Bronchial epithelial cell (primary cell): ENCODE results near the gene RNF224. TPM values are rescaled to one million over a fixed set of nuclear protein-coding genes. Genes with fewer than 3 reads are reported as not detected.

Experiments
- DNase-seq: peaks from one replicate; pipeline ENCODE4 v3.0.0-alpha.2; 2010; ENCODE audit warnings: low read depth
- FAIRE-seq: peaks from 2 replicates; lab custom pipeline; 2011; peaks lifted over from hg19 to GRCh38; lab: Jason Lieb, UNC
- H3K27me3 ChIP-seq: 2 replicates; pipeline ENCODE4 v1.5.1; 2011; ENCODE audit warnings: low read length; ENCODE audit not compliant: control insufficient read depth, insufficient read depth
- H3K36me3 ChIP-seq: 2 replicates; pipeline ENCODE4 v1.5.1; 2011; ENCODE audit warnings: low read length; ENCODE audit not compliant: control insufficient read depth, insufficient read depth
- H3K4me3 ChIP-seq: 2 replicates; pipeline ENCODE4 v1.5.1; 2011; ENCODE audit warnings: mild to moderate bottlenecking, low read depth, low read length, control low read depth
- CTCF ChIP-seq: IDR thresholded peaks from 2 replicates; pipeline ENCODE4 v1.5.1; 2011; ENCODE audit warnings: mild to moderate bottlenecking, moderate library complexity, low read length, control low read depth, inconsistent platforms; ENCODE audit not compliant: insufficient read depth, severe bottlenecking
- total RNA-seq: library from RNA; depleted of rRNA; stranded (reverse); fragments of >200 nt; gene quantifications from 2 replicates; pipeline ENCODE4 v1.2.1, GENCODE V29; 2014

The RNF224 gene
- total RNA-seq, 1 donor from 2014 or later: under 0.01 TPM

DNA sequence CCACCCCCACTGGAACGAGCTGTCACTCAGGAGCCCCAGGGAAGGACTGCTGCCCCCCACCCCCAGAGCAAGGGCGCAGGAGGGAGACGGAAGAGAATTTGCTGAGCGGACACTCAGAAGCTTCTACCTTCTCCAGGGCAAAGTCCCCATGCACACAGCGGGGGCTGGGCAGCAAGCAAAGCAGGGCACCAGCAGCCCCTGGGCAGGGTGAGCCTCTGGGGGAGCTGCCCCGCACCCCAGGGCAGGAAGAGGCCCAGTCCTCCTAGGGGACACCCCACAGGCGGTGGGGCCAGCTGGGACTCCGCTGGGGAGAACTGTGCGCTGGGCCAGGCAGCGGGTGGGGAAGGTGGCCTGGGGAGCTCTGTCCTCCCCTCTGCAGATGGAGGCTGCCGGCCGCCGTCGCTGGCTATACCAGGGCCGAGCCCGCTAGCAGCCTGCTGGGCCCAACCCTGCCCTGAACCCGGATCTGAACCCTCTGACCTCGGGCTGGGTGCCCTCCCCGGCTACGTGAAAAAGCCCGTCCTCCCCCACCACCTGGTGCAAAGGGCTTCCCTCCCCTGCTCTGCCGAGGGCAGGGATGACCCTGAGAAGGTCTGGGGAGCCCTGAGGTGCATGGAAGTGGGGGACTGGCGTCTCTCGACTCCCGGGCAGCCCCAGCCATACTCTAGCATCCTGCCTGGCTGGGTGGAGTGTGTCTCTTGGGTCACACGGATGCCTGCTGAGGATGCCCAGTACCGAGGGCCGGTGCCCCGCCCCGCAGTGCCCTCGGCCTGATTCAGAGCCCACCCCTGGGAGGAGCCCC lies 2.8 kb downstream of the RNF224 start:
- DNase-seq: no peak
- no peak overlapping the region for H3K4me3 ChIP-seq
- peaks cover 2% of the 10 kb centered on the region for H3K27me3 ChIP-seq
- H3K36me3 ChIP-seq: no peaks in the 10 kb centered on the region
- TF ChIP-seq CTCF: no peak
- FAIRE-seq: no peak

DNA sequence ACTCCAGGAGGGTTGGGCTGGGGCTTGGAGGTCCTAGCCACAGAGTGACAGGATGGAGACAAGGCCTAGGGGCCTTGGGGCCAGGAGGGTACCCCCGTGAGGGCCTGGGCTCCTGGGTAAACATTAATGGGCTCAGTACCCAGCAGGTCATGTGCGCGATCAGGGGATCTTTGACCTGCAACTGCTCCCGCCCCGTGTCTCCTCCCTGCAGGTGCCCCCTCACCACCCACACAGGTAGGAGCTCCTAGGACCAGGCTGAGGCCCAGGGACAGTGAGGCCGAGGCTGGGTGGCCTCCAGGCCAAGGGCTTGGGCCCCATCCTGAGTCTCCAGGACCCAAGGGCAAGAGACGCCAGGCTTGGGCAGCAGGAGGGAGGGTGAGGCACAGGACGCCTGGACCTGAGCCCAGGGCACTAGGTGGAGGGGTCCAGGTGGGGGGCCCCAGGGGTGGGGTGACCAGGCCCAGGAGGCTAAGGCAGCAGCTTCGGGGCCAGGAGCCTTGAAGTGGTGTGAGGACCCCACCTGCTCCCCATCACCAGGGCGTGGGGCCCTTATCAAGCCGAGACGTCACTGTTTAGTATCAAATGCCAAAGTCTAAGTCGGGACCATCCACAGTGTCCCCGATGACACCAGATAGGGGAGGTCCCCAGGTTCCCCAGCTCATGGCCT lies 3.5 kb downstream of the RNF224 start, which contains the start of gene SLC34A3:
Gene SLC34A3 (plus strand): TSS at position 197 of the 667 bp plus-strand sequence. CDS start 802 bp downstream, outside the sequence.
- Histone ChIP-seq H3K36me3 (no peaks in the 10 kb centered on the region), H3K27me3 (peaks cover 2% of the 10 kb centered on the region), H3K4me3 (no peak within 1 kb of the TSS)
- DNase-seq (no peak), FAIRE-seq (no peak)
- no peak for TF ChIP-seq CTCF

DNA sequence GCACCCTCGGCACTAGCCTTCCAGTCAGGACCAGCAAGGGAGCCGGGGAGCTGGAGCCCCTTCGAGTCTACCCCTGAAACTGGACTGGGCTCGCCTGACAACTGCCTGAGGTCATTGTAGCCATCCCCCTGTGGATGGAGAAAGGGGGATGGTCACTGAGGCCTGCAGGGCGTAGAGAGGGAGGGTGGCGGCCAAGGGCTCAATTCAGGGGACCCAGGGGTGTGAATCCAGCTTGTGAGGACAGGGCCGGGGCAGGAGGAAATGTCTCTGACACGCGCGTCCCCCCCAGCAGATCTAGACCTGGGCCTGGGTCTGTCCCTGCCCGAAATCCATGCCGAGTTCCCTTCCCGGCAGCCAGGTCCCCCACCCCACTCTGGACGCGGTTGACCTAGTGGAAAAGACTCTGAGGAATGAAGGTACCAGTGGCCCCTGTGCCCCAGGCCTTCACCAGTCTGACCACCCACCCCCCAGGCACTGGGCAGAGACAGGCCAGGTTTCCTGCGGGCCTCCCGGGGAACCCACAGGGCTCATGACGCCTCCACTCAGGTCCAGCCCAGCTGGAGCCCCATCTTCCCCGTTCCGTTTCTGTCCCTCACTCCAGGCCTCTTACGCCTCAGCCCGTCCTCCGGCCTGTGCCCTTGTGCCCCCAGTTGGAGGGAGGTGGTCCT lies 4.2 kb downstream of the RNF224 start:
- no peak for DNase-seq
- no peaks in the 10 kb centered on the region for H3K36me3 ChIP-seq
- peaks cover 2% of the 10 kb centered on the region for H3K27me3 ChIP-seq
- TF ChIP-seq CTCF: no peak
- FAIRE-seq: no peak
- H3K4me3 ChIP-seq: no peak overlapping the region

GRCh38 chr9:137232101-137232500 lies 4.8 kb downstream of the RNF224 start:
- no peak overlapping the region for H3K4me3 ChIP-seq
- no peak for FAIRE-seq
- TF ChIP-seq CTCF: no peak
- no peak for DNase-seq
- H3K36me3 ChIP-seq: no peaks in the 10 kb centered on the region
- H3K27me3 ChIP-seq: peaks cover 2% of the 10 kb centered on the region

DNA sequence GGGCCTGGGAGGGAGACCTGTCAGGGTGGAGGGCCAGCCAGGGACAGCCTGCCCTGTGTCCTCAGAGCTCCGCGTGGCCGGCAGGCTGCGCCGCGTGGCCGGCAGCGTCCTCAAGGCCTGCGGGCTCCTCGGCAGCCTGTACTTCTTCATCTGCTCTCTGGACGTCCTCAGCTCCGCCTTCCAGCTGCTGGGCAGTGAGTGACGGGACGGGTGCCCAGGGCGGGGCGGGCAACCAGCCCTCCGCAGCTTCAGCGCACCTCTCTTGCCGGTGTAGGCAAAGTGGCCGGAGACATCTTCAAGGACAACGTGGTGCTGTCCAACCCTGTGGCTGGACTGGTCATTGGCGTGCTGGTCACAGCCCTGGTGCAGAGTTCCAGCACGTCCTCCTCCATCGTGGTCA lies 5.2 kb downstream of the RNF224 start:
- no peak for FAIRE-seq
- peaks cover 2% of the 10 kb centered on the region for H3K27me3 ChIP-seq
- no peak for DNase-seq
- no peak for TF ChIP-seq CTCF
- H3K4me3 ChIP-seq: no peak overlapping the region
- H3K36me3 ChIP-seq: no peaks in the 10 kb centered on the region
